ENCODE measurements around the gene PPP6R2. TPM values are rescaled to one million over a fixed set of nuclear protein-coding genes. Genes with fewer than 3 reads are reported as not detected.
"Not testable (repeated sequence)": the region's sequence is repeated elsewhere in the genome, so short reads cannot be mapped to it uniquely, and the experiment has no call there.

Gene PPP6R2
- polyA plus RNA-seq, 1 donor (not counting 4 experiments of a cell fraction or from before 2014, with no cell fraction given) = 19.8 TPM

GRCh38 chr22:50396751-50397370, 53.7 kb downstream of the PPP6R2 start:
- TF ChIP-seq EZH2 (IDR thresholded peaks at IDR 0.05; ENCODE audit: low read length) = no peak
- TF ChIP-seq CTCF (optimal IDR thresholded peaks at IDR 0.05 in 1 of 3, IDR thresholded peaks at IDR 0.05 in 1 of 3, conservative IDR thresholded peaks at IDR 0.05 in 1 of 3; ENCODE audit: extremely low read depth in 1 of 3, insufficient read depth in 2 of 3, low read length in 3 of 3) = no peak
- Histone ChIP-seq H3K9me1 (ENCODE audit: control insufficient read depth, extremely low read depth, insufficient read depth, low read length) (no peaks in the 10 kb centered on the region), H3K4me3 (ENCODE audit: control insufficient read depth in 2 of 3, extremely low read depth in 1 of 3, insufficient read depth in 2 of 3, low read depth in 1 of 3, low read length in 3 of 3) (no peak overlapping the region), H3K9me3 (ENCODE audit: control insufficient read depth, low read depth, low read length) (no peaks in the 10 kb centered on the region), H3K4me1 (ENCODE audit: control insufficient read depth, extremely low read depth, insufficient read depth, low read length) (no peaks in the 10 kb centered on the region), H3K79me2 (ENCODE audit: control insufficient read depth, insufficient read depth, low read length) (peaks cover 5% of the 10 kb centered on the region), H3K4me2 (ENCODE audit: control insufficient read depth, extremely low read depth, insufficient read depth, low read depth, low read length) (no peak overlapping the region), H3K27me3 (ENCODE audit: control insufficient read depth, extremely low read depth, insufficient read depth, low read length) (no peaks in the 10 kb centered on the region), H3K27ac (ENCODE audit: control insufficient read depth, insufficient read depth, low read length) (no peak overlapping the region), H3K9ac (ENCODE audit: control insufficient read depth, extremely low read depth, insufficient read depth, low read length) (no peak overlapping the region), H2AFZ (ENCODE audit: control insufficient read depth, low read length) (no peak overlapping the region), H3K36me3 (ENCODE audit: control insufficient read depth in 2 of 2, extremely low read depth in 1 of 2, insufficient read depth in 2 of 2, low read length in 2 of 2) (peaks cover 13 to 19% of the 10 kb centered on the region in 2 experiments), H4K20me1 (ENCODE audit: control insufficient read depth, extremely low read depth, insufficient read depth, low read length) (no peaks in the 10 kb centered on the region)
- DNase-seq (ENCODE audit: low read depth, low spot score) (no peak), FAIRE-seq (no peak)
- dilution Hi-C loops (cut with MboI; ENCODE audit: extremely low pct_ligation_motif_present, low sequenced_read_pairs) = no loop called here

GRCh38 chr22:50397371-50398060, 54.4 kb downstream of the PPP6R2 start:
- FAIRE-seq; dilution Hi-C loops (cut with MboI; ENCODE audit: extremely low pct_ligation_motif_present, low sequenced_read_pairs); H3K27me3 ChIP-seq (ENCODE audit: control insufficient read depth, extremely low read depth, insufficient read depth, low read length); H3K4me1 ChIP-seq (ENCODE audit: control insufficient read depth, extremely low read depth, insufficient read depth, low read length); H3K79me2 ChIP-seq (ENCODE audit: control insufficient read depth, insufficient read depth, low read length); H3K4me2 ChIP-seq (ENCODE audit: control insufficient read depth, extremely low read depth, insufficient read depth, low read depth, low read length); H2AFZ ChIP-seq (ENCODE audit: control insufficient read depth, low read length); H3K9me1 ChIP-seq (ENCODE audit: control insufficient read depth, extremely low read depth, insufficient read depth, low read length); H3K9me3 ChIP-seq (ENCODE audit: control insufficient read depth, low read depth, low read length); DNase-seq (ENCODE audit: low read depth, low spot score); H3K4me3 ChIP-seq (ENCODE audit: control insufficient read depth in 2 of 3, extremely low read depth in 1 of 3, insufficient read depth in 2 of 3, low read depth in 1 of 3, low read length in 3 of 3); H4K20me1 ChIP-seq (ENCODE audit: control insufficient read depth, extremely low read depth, insufficient read depth, low read length); H3K27ac ChIP-seq (ENCODE audit: control insufficient read depth, insufficient read depth, low read length); H3K9ac ChIP-seq (ENCODE audit: control insufficient read depth, extremely low read depth, insufficient read depth, low read length): not testable (repeated sequence)
- H3K36me3 ChIP-seq (ENCODE audit: control insufficient read depth in 2 of 2, extremely low read depth in 1 of 2, insufficient read depth in 2 of 2, low read length in 2 of 2) = peaks cover 13 to 21% of the 10 kb centered on the region in 2 experiments

Measured in keratinocyte (primary cell).